Activated CD8-positive, alpha-beta T cell treated with anti-CD3 and anti-CD28 coated beads for 36 hours (primary cell): ENCODE results near the gene PTPRN2. TPM values are rescaled to one million over a fixed set of nuclear protein-coding genes. Genes with fewer than 3 reads are reported as not detected.
"Not testable (repeated sequence)": the region's sequence is repeated elsewhere in the genome, so short reads cannot be mapped to it uniquely, and the experiment has no call there.

Source experiments
- ATAC-seq: fragments of 200-7000 bp; cut with Tn5 transposase; one replicate; pipeline ENCODE4 v1.10.0; 2021; ENCODE audit warnings: mild to moderate bottlenecking, moderate library complexity
- CTCF ChIA-PET: fragments of 350-600 bp; sonication (Branson Sonifier 250); formaldehyde crosslinking; loops from one replicate; lab custom pipeline; 2021; ENCODE audit warnings: antibody characterized with exemption; lab: Charles Lee
- POLR2A ChIA-PET: fragments of 350-600 bp; sonication (Branson Sonifier 250); formaldehyde crosslinking; loops from one replicate; lab custom pipeline; 2021; ENCODE audit warnings: antibody characterized with exemption; lab: Charles Lee
- DNase-seq: peaks from one replicate; pipeline ENCODE4 v3.0.0-alpha.2; 2020
- H3K27ac Mint-ChIP-seq: one replicate; pipeline ENCODE4 v1.8.0; 2021; ENCODE audit warnings: mild to moderate bottlenecking, mixed read lengths
- H3K27me3 Mint-ChIP-seq: one replicate; pipeline ENCODE4 v1.8.0; 2021; ENCODE audit warnings: mixed read lengths
- H3K36me3 Mint-ChIP-seq: one replicate; pipeline ENCODE4 v1.8.0; 2021; ENCODE audit warnings: low read depth, mixed read lengths
- H3K4me1 Mint-ChIP-seq: one replicate; pipeline ENCODE4 v1.8.0; 2021; ENCODE audit warnings: low read depth, mixed read lengths
- H3K4me3 Mint-ChIP-seq: one replicate; pipeline ENCODE4 v1.8.0; 2021; ENCODE audit warnings: mild to moderate bottlenecking, moderate library complexity, mixed read lengths
- H3K9me3 Mint-ChIP-seq: one replicate; pipeline ENCODE4 v1.8.0; 2021; ENCODE audit warnings: mixed read lengths
- CTCF ChIP-seq: fragments of 200-600 bp; IDR thresholded peaks from one replicate; pipeline ENCODE4 v1.8.0; 2022; ENCODE audit warnings: antibody characterized with exemption, mild to moderate bottlenecking
- intact Hi-C: fragments of 100-400 bp; cut with micrococcal nuclease; formaldehyde crosslinking; loops from one replicate; pipeline ENCODE4 v1.10.0; 2022
- total RNA-seq, 2 experiments: library from RNA; stranded (reverse); gene quantifications; one replicate each; pipeline ENCODE4 v1.2.3, GENCODE V29; 2021

PTPRN2 gene
- total RNA-seq, 2 experiments from 2014 or later = 0.49 to 0.65 TPM

GRCh38 chr7:157564517-157565177 lies 1023.0 kb downstream of the PTPRN2 start:
- H3K27ac Mint-ChIP-seq = no peak overlapping the region
- CTCF ChIA-PET = no interaction called here
- intact Hi-C loops = no loop called here

GRCh38 chr7:157563467-157564135 lies 1024.0 kb downstream of the PTPRN2 start:
- intact Hi-C loops = not testable (repeated sequence)

More at GRCh38 chr7:157564517-157565177, 1023.0 kb downstream of the PTPRN2 start:
- no peak for ATAC-seq
- peaks cover 19% of the 10 kb centered on the region for H3K4me1 Mint-ChIP-seq
- no peak overlapping the region for H3K4me3 Mint-ChIP-seq
- H3K27me3 Mint-ChIP-seq = no peaks in the 10 kb centered on the region
- POLR2A ChIA-PET = no interaction called here
- no peak for DNase-seq
- H3K36me3 Mint-ChIP-seq = no peaks in the 10 kb centered on the region
- TF ChIP-seq CTCF = no peak
- H3K9me3 Mint-ChIP-seq = no peaks in the 10 kb centered on the region

GRCh38 chr7:157562522-157563398 lies 1024.9 kb downstream of the PTPRN2 start:
- H3K4me3 Mint-ChIP-seq, ATAC-seq, DNase-seq, POLR2A ChIA-PET, H3K36me3 Mint-ChIP-seq, intact Hi-C loops, CTCF ChIA-PET, H3K9me3 Mint-ChIP-seq, H3K27ac Mint-ChIP-seq, H3K27me3 Mint-ChIP-seq, H3K4me1 Mint-ChIP-seq: not testable (repeated sequence)

More at GRCh38 chr7:157563467-157564135, 1024.0 kb downstream of the PTPRN2 start:
- H3K27ac Mint-ChIP-seq, POLR2A ChIA-PET, H3K27me3 Mint-ChIP-seq, H3K36me3 Mint-ChIP-seq, H3K9me3 Mint-ChIP-seq, CTCF ChIA-PET, H3K4me1 Mint-ChIP-seq, ATAC-seq, DNase-seq, H3K4me3 Mint-ChIP-seq: not testable (repeated sequence)

- Mint-ChIP-seq H3K36me3 (no peaks in the 10 kb centered on the region), H3K4me1 (no peaks in the 10 kb centered on the region), H3K9me3 (no peaks in the 10 kb centered on the region), H3K27me3 (no peaks in the 10 kb centered on the region), H3K4me3 (no peak overlapping the region), H3K27ac (no peak overlapping the region)
- DNase-seq (no peak), ATAC-seq (no peak)
- intact Hi-C loops = no loop called here
- TF ChIP-seq CTCF = no peak
- POLR2A ChIA-PET = no interaction called here
- CTCF ChIA-PET = no interaction called here
These were observed 1025.7 kb downstream of the PTPRN2 start for GRCh38 chr7:157561816-157562410.

GRCh38 chr7:157561523-157561785 lies 1026.2 kb downstream of the PTPRN2 start:
- ChIA-PET POLR2A (no interaction called here), CTCF (no interaction called here)
- no peaks in the 10 kb centered on the region for H3K27me3 Mint-ChIP-seq
- intact Hi-C loops = no loop called here
- H3K36me3 Mint-ChIP-seq = no peaks in the 10 kb centered on the region
- no peaks in the 10 kb centered on the region for H3K4me1 Mint-ChIP-seq
- H3K9me3 Mint-ChIP-seq = no peaks in the 10 kb centered on the region
- H3K27ac Mint-ChIP-seq = no peak overlapping the region
- no peak for ATAC-seq
- H3K4me3 Mint-ChIP-seq = no peak overlapping the region
- no peak for DNase-seq
- no peak for TF ChIP-seq CTCF
